Activated T-helper 17 cell treated with anti-CD3 and anti-CD28 coated beads, Interleukin-2, amount 50 U/mL, for 72 hours (primary cell): ENCODE data around the gene LRRC55. TPM values are rescaled to one million over a fixed set of nuclear protein-coding genes. Genes with fewer than 3 reads are reported as not detected.

Experiments used
- ATAC-seq: fragments of 150-1000 bp; cut with Tn5 transposase; replicated peaks from 2 replicates; pipeline ENCODE4 v1.10.0; 2021; ENCODE audit warnings: mild to moderate bottlenecking, moderate library complexity
- H3K27ac Mint-ChIP-seq: one replicate; pipeline ENCODE4 v1.8.0; 2022; ENCODE audit warnings: mixed read lengths
- H3K27me3 Mint-ChIP-seq: one replicate; pipeline ENCODE4 v1.8.0; 2022; ENCODE audit warnings: mixed read lengths
- H3K36me3 Mint-ChIP-seq: one replicate; pipeline ENCODE4 v1.8.0; 2022; ENCODE audit warnings: low read depth, mild to moderate bottlenecking, mixed read lengths
- H3K4me1 Mint-ChIP-seq: one replicate; pipeline ENCODE4 v1.8.0; 2022; ENCODE audit warnings: mixed read lengths
- H3K4me3 Mint-ChIP-seq: one replicate; pipeline ENCODE4 v1.8.0; 2022; ENCODE audit warnings: mild to moderate bottlenecking, mixed read lengths
- H3K9me3 Mint-ChIP-seq: one replicate; pipeline ENCODE4 v1.8.0; 2022; ENCODE audit warnings: mixed read lengths
- total RNA-seq, 2 donors: library from RNA; stranded (reverse); gene quantifications; one replicate each; pipeline ENCODE4 v1.2.3, GENCODE V29; 2022

Gene LRRC55
- total RNA-seq, 2 donors from 2014 or later: not detected

- H3K4me1 Mint-ChIP-seq: no peaks in the 10 kb centered on the region
- H3K27ac Mint-ChIP-seq: no peak overlapping the region
- ATAC-seq: no peak
- H3K36me3 Mint-ChIP-seq: no peaks in the 10 kb centered on the region
- H3K4me3 Mint-ChIP-seq: no peak overlapping the region
- no peaks in the 10 kb centered on the region for H3K9me3 Mint-ChIP-seq
- peaks cover 18% of the 10 kb centered on the region for H3K27me3 Mint-ChIP-seq
These were observed 21.6 kb downstream of the LRRC55 start for GRCh38 chr11:57203359-57203758.

DNA sequence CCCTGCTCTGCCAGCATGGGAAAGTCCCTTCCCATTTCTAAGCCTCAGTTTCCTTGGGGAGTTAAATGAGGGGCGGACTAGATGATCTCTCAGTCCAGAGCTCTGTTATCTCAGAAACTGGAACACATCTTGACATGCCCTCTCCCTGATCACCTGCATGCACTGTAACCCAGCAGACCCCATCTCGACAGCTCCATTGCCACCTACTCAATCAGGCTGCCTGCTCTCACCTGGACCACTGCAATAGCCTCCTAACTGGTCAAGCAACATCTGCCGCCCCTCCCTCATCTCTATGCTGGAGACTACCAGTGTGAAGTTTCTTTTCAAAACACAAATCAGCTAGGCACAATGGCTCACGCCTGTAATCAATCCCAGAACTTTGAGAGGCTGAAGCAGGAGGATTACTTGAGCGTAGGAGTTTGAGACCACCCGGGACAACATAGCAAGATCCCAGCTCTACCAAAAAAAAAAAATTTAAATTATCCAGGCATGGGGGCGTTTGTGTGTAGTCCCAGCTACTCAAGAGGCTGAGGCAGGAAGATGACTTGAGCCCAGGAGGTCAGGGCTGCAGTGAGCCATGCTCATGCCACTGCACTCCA is 22.2 kb downstream of the LRRC55 start:
- Mint-ChIP-seq H3K9me3 (no peaks in the 10 kb centered on the region), H3K4me1 (no peaks in the 10 kb centered on the region), H3K4me3 (no peak overlapping the region), H3K36me3 (no peaks in the 10 kb centered on the region), H3K27me3 (peaks cover 18% of the 10 kb centered on the region), H3K27ac (no peak overlapping the region)
- ATAC-seq: no peak

DNA sequence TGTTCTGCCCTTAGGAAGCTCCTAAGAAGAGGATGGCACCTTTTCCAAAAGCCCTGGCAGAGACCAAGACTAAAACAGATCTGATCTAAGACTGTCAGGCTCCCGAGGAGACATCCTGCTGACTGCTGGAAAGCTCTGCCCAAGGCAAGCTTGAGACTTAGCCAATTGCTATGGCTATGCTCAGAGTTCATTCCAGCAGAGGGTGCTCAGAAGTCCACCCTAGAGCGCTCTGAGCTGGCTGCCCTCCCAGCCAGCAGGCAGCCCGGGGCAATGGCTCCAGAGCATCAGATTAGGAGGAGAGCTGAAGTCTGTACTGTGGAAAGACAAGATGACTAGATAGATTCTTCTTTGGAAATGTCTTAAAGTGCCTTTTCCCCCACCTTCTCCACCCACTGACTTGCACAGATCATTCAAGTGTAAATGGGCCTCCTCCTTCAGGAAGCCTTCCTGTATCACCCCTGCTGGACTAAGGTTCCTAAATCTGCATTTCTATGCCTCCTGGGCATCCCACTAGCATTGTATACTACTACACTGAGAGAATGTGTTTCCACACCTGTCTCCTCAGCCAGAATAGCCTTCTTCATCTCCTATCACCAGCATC is 23.4 kb downstream of the LRRC55 start:
- H3K4me3 Mint-ChIP-seq: no peak overlapping the region
- no peaks in the 10 kb centered on the region for H3K36me3 Mint-ChIP-seq
- no peak for ATAC-seq
- H3K4me1 Mint-ChIP-seq: no peaks in the 10 kb centered on the region
- H3K27ac Mint-ChIP-seq: no peak overlapping the region
- peaks cover 18% of the 10 kb centered on the region for H3K27me3 Mint-ChIP-seq
- no peaks in the 10 kb centered on the region for H3K9me3 Mint-ChIP-seq

DNA sequence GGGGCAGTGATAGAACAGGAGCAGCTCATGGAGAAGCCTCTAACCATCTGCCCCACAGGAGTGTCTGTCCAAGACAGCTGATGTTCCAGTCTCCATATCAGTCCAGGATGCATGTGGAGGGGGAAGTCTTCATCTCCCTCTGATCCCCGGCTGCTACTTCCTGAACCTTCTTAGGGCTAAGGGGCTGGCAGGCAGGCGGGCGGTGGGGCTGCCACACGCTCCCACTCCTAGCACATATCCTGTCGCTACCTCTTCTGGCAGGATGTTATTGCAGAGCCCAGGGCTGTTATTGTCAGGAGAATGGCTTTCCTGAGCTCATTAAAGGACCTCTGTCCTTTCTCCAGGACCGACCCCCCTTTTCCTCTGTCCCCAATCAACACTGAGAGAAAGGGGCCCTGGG is 25.4 kb downstream of the LRRC55 start:
- no peak overlapping the region for H3K27ac Mint-ChIP-seq
- no peaks in the 10 kb centered on the region for H3K36me3 Mint-ChIP-seq
- no peaks in the 10 kb centered on the region for H3K9me3 Mint-ChIP-seq
- peaks cover 17% of the 10 kb centered on the region for H3K27me3 Mint-ChIP-seq
- no peak for ATAC-seq
- H3K4me3 Mint-ChIP-seq: no peak overlapping the region
- no peaks in the 10 kb centered on the region for H3K4me1 Mint-ChIP-seq

- H3K27ac Mint-ChIP-seq: no peak overlapping the region
- no peaks in the 10 kb centered on the region for H3K9me3 Mint-ChIP-seq
- ATAC-seq: no peak
- peaks cover 9% of the 10 kb centered on the region for H3K27me3 Mint-ChIP-seq
- no peaks in the 10 kb centered on the region for H3K4me1 Mint-ChIP-seq
- H3K36me3 Mint-ChIP-seq: no peaks in the 10 kb centered on the region
- no peak overlapping the region for H3K4me3 Mint-ChIP-seq
These were observed 29.0 kb downstream of the LRRC55 start for GRCh38 chr11:57210781-57211180.

DNA sequence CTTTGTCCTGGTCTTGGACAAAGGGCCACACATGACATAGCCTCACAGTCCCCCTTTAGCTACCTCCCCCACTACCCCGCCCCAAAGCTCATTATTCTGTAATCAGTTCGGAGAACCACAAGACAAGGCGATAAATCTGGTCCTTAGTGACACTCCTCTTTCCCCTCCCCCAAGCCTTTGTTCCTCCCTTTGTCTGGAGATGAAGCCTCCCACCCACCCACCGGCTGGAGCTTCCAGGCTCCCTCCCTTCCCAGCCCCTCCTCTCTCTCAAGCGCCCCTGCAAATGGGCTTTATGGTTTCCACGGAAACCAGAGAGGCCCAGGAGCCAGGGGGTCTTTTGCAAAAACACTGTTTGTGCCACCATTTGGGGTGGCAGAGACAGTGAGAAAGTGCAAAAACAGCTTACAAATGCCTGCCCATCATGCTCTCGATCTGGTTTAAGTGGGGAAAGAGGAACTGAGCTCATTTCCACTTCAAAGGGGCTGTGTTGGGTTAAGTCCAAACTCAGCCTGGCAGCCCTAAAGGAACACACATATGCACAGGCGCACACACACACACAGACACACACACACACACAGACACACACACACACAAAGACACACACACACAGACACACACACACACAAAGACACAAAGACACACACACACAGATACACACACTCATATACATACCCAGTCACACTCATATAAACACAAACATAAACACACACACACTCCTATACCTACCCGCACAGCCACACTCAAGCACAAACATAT is 31.8 kb downstream of the LRRC55 start:
- Mint-ChIP-seq H3K27ac (no peak overlapping the region), H3K27me3 (peaks cover 17% of the 10 kb centered on the region), H3K36me3 (no peaks in the 10 kb centered on the region), H3K4me3 (no peak overlapping the region), H3K4me1 (no peaks in the 10 kb centered on the region), H3K9me3 (no peaks in the 10 kb centered on the region)
- no peak for ATAC-seq

DNA sequence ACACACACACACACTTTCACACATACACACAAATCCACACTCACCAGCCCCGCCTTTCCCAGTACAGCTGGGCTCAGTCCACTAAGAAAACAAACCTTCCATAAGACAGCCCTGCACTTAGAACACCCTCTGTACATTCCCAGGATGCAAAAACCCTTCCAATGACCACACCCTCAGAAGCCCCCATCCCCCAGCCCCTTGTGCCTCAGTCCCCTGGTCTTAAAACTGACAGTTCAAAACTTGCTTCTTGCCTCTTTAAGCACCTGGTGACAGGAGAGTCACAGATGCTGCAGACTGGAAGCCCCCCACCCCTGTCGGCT is 32.3 kb downstream of the LRRC55 start:
- Mint-ChIP-seq H3K4me3 (no peak overlapping the region), H3K4me1 (no peaks in the 10 kb centered on the region), H3K27me3 (peaks cover 19% of the 10 kb centered on the region), H3K36me3 (no peaks in the 10 kb centered on the region), H3K27ac (no peak overlapping the region), H3K9me3 (no peaks in the 10 kb centered on the region)
- no peak for ATAC-seq

- Mint-ChIP-seq H3K27me3 (peaks cover 21% of the 10 kb centered on the region), H3K27ac (no peak overlapping the region), H3K4me3 (no peak overlapping the region), H3K9me3 (no peaks in the 10 kb centered on the region), H3K36me3 (no peaks in the 10 kb centered on the region), H3K4me1 (no peaks in the 10 kb centered on the region)
- no peak for ATAC-seq
These were observed 32.7 kb downstream of the LRRC55 start for GRCh38 chr11:57214494-57214893.

- Mint-ChIP-seq H3K27ac (no peak overlapping the region), H3K27me3 (peaks cover 25% of the 10 kb centered on the region), H3K36me3 (no peaks in the 10 kb centered on the region), H3K9me3 (no peaks in the 10 kb centered on the region), H3K4me3 (no peak overlapping the region), H3K4me1 (no peaks in the 10 kb centered on the region)
- no peak for ATAC-seq
These were observed 34.7 kb downstream of the LRRC55 start for GRCh38 chr11:57216463-57216862.

GRCh38 chr11:57217053-57217452 is 35.3 kb downstream of the LRRC55 start:
- Mint-ChIP-seq H3K36me3 (no peaks in the 10 kb centered on the region), H3K4me3 (no peak overlapping the region), H3K27me3 (peaks cover 24% of the 10 kb centered on the region), H3K27ac (no peak overlapping the region), H3K9me3 (no peaks in the 10 kb centered on the region), H3K4me1 (no peaks in the 10 kb centered on the region)
- ATAC-seq: no peak

- Mint-ChIP-seq H3K4me1 (no peaks in the 10 kb centered on the region), H3K27ac (no peak overlapping the region), H3K36me3 (no peaks in the 10 kb centered on the region), H3K9me3 (no peaks in the 10 kb centered on the region), H3K4me3 (no peak overlapping the region), H3K27me3 (peaks cover 22% of the 10 kb centered on the region)
- no peak for ATAC-seq
These were observed 37.4 kb downstream of the LRRC55 start for GRCh38 chr11:57219021-57219627.

DNA sequence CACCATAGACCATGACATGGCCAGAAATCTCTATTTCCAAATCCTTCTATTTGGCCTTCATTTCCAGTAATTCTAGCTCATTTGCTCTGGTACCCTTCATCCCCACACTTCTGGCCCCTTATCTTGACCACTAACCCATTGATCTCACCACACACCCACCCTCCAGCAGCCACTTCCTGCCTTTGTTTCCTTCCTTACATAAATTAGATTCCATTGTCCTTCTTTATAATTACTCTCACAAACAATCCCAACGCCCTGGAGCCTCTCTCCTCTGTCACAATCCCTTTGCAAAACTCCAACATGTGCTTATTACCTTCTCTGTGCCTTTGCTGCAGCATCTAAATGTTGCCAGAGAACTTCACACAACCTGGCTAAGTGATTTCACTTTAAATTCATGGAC is 40.5 kb downstream of the LRRC55 start:
- no peak for ATAC-seq
- H3K4me3 Mint-ChIP-seq: no peak overlapping the region
- peaks cover 16% of the 10 kb centered on the region for H3K27me3 Mint-ChIP-seq
- no peaks in the 10 kb centered on the region for H3K9me3 Mint-ChIP-seq
- no peaks in the 10 kb centered on the region for H3K36me3 Mint-ChIP-seq
- H3K4me1 Mint-ChIP-seq: no peaks in the 10 kb centered on the region
- no peak overlapping the region for H3K27ac Mint-ChIP-seq

DNA sequence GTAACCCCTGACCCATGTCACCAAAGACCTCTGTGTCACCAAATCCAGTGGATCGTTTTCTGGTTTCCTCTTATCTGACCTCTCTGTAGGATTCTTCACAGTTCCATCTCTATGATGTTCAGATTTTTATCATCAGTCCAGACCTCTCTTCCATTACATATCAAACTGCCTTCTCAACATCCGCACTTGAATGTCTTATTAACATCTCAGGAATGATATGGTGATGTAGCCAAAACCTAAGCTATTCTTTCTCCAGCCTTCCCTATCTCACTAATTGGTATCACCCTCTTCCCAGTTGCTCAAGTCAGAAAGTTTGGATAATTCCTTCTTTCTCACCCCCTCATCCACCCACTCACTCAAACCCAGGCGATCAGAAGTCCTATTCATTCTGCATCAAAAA is 41.8 kb downstream of the LRRC55 start:
- Mint-ChIP-seq H3K27ac (no peak overlapping the region), H3K36me3 (no peaks in the 10 kb centered on the region), H3K4me1 (no peaks in the 10 kb centered on the region), H3K9me3 (no peaks in the 10 kb centered on the region), H3K4me3 (no peak overlapping the region), H3K27me3 (peaks cover 8% of the 10 kb centered on the region)
- no peak for ATAC-seq

- Mint-ChIP-seq H3K4me1 (no peaks in the 10 kb centered on the region), H3K27ac (no peak overlapping the region)
These were observed 42.4 kb downstream of the LRRC55 start for GRCh38 chr11:57224128-57224527.

GRCh38 chr11:57224537-57224936 is 42.8 kb downstream of the LRRC55 start:
- H3K4me1 Mint-ChIP-seq: no peaks in the 10 kb centered on the region

More at GRCh38 chr11:57224128-57224527, 42.4 kb downstream of the LRRC55 start:
- no peak overlapping the region for H3K4me3 Mint-ChIP-seq
- no peaks in the 10 kb centered on the region for H3K36me3 Mint-ChIP-seq
- no peaks in the 10 kb centered on the region for H3K9me3 Mint-ChIP-seq
- no peak for ATAC-seq
- H3K27me3 Mint-ChIP-seq: peaks cover 6% of the 10 kb centered on the region

More at GRCh38 chr11:57224537-57224936, 42.8 kb downstream of the LRRC55 start:
- Mint-ChIP-seq H3K27ac (no peak overlapping the region), H3K4me3 (no peak overlapping the region), H3K9me3 (no peaks in the 10 kb centered on the region), H3K36me3 (no peaks in the 10 kb centered on the region), H3K27me3 (peaks cover 4% of the 10 kb centered on the region)
- ATAC-seq: no peak
